Heart left ventricle (tissue), 16 donors: ENCODE results near the gene HNRNPDL. TPM values are rescaled to one million over a fixed set of nuclear protein-coding genes. Genes with fewer than 3 reads are reported as not detected.

Experiments used
- ATAC-seq, 4 donors: fragments of 200-7000 bp; cut with Tn5 transposase; one replicate each; pipeline ENCODE4 v1.9.1; 2020 to 2022; ENCODE audit warnings: moderate library complexity in 4 of 4, mild to moderate bottlenecking in 3 of 4, moderate number of reproducible peaks in 1 of 4
- DNase-seq, 5 donors: peaks; one replicate each; pipeline ENCODE4 v3.0.0-alpha.2; 2020
- H3K27ac ChIP-seq, 12 donors: fragments of 200-600 bp; sonication (generic) in 4 of 12; one replicate each; pipeline versions ENCODE4 v1.5.0 to v1.8.0; 2016 to 2022; ENCODE audit warnings: mild to moderate bottlenecking in 2 of 12
- H3K27me3 ChIP-seq, 9 donors: fragments of 200-600 bp; sonication (generic) in 2 of 9; one replicate each; pipeline versions ENCODE4 v1.5.1 to v1.8.0; 2016 to 2022; ENCODE audit warnings: mild to moderate bottlenecking in 3 of 9
- H3K36me3 ChIP-seq, 9 donors: fragments of 200-600 bp; sonication (generic) in 2 of 9; one replicate each; pipeline versions ENCODE4 v1.5.0 to v1.8.0; 2018 to 2022; ENCODE audit warnings: mild to moderate bottlenecking in 2 of 9
- H3K4me1 ChIP-seq, 12 donors: fragments of 200-600 bp; sonication (generic) in 4 of 12; one replicate each; pipeline versions ENCODE4 v1.5.0 to v1.8.0; 2016 to 2022; ENCODE audit warnings: mild to moderate bottlenecking in 3 of 12
- H3K4me3 ChIP-seq, 12 donors: fragments of 200-600 bp; sonication (generic) in 4 of 12; one replicate each; pipeline versions ENCODE4 v1.5.0 to v1.8.0; 2017 to 2022; ENCODE audit warnings: mild to moderate bottlenecking in 9 of 12, moderate library complexity in 4 of 12
- H3K9me3 ChIP-seq, 12 donors: fragments of 200-600 bp; sonication (generic) in 4 of 12; one replicate each; pipeline versions ENCODE4 v1.5.0 to v1.8.0; 2016 to 2022; ENCODE audit warnings: mild to moderate bottlenecking in 1 of 12
- POLR2A ChIP-seq, 2 donors: fragments of 450-650 bp; IDR thresholded peaks; one replicate each; pipeline ENCODE4 v1.6.1; 2017; ENCODE audit warnings: antibody characterized with exemption in 2 of 2, mild to moderate bottlenecking in 2 of 2, moderate library complexity in 2 of 2
- WGBS, 4 donors: extraction: QIAGEN DNeasy Blood & Tissue Kit in 2 of 4; methylation state at CpG; one replicate each; pipeline versions ENCODE4 v1.1.5 to v1.1.7; 2013 to 2018; 5-methylcytosine and 5-hydroxymethylcytosine counted together
- intact Hi-C, 10 donors: fragments of 100-400 bp; cut with DNase I; formaldehyde crosslinking; loops; one replicate each; pipeline versions ENCODE4 v1.11.1 to v1.14.2; 2022
- polyA plus RNA-seq, 2 donors: library from polyadenylated mRNA; stranded (reverse); fragments of 200-250 nt; gene quantifications; one replicate each; pipeline ENCODE4 v1.2.3, GENCODE V29; 2013
- total RNA-seq, 9 donors: library from RNA; depleted of rRNA in 2 of 9; stranded (reverse); fragments of >200 nt in 2 of 9; fragmentation: NEBNext Ultra II Directional in 3 of 9; extraction: Animal tissue kit (Norgen Biotek cat#: 25700) in 3 of 9; gene quantifications; one replicate each; pipeline versions ENCODE4 v1.1.0 to v1.2.4, GENCODE V29; 2016 to 2023
- TF ChIP-seq, protein P1 (sequence below), 12 donors: fragments of 200-600 bp; sonication (generic) in 4 of 12; IDR thresholded peaks; one replicate each; pipeline versions ENCODE4 v1.5.0 to v1.8.0; 2018 to 2022; ENCODE audit warnings: antibody characterized with exemption in 12 of 12, mild to moderate bottlenecking in 5 of 12
- donor health status: ischemic (EF 13 %, LVEDD 7.1; RV severe dilation, severe dysfunction).
- donor health status: healthy with polysubstance abuse.
- donor health status: DM: no; HTN: yes; CAD: no.
- donor health status: DM: no; HTN: no; CAD: no.
- donor health status: ischemic (EF 25% LVEDD 6.9; RV normal size, moderate dysfunction).
- donor health status: ischemic (EF 25% LVEDD 5.7; RV mildly dilated, moderate dysfunction).
- donor health status: healthy.
- donor health status: DM: yes; HTN: yes; CAD: no.
- donor health status: ischemic (EF 35%, LVEDD 5.7; RV mildly dilated, moderate dysfunction).
- donor health status: nonischemic (EF 11% LVEDD 7.7; RV severe dilation, severe dysfunction).
- donor health status: DM: yes; HTN: yes; CAD: no.
- donor health status: PGD.
- donor health status: ischemic (EF 29% LVEDD 5.4; RV normal size, mild dysfunction).
- donor health status: nonischemic (EF 23%, LVEDD 6.1; RV moderate dilation, normal function).

HNRNPDL gene
- total and polyA plus RNA-seq, 11 donors: 90.8 to 236 (median 142) TPM

GRCh38 chr4:82457266-82457665 is 27.0 kb upstream of the HNRNPDL start:
- peaks cover 0 to 91% (median 83%) of the 10 kb centered on the region in 9 donors for H3K36me3 ChIP-seq
- H3K9me3 ChIP-seq: no peaks in the 10 kb centered on the region
- no peak overlapping the region for H3K27ac ChIP-seq
- H3K27me3 ChIP-seq: no peaks in the 10 kb centered on the region
- DNase-seq (no peak), ATAC-seq (no peak)
- intact Hi-C loops: no loop called here
- H3K4me1 ChIP-seq: no peaks in the 10 kb centered on the region
- 85 to 89% (median 85%) methylated on average over 7 of the region's 7 CpGs for WGBS, 4 donors
- no peak overlapping the region for H3K4me3 ChIP-seq
- TF ChIP-seq, protein P1, sequence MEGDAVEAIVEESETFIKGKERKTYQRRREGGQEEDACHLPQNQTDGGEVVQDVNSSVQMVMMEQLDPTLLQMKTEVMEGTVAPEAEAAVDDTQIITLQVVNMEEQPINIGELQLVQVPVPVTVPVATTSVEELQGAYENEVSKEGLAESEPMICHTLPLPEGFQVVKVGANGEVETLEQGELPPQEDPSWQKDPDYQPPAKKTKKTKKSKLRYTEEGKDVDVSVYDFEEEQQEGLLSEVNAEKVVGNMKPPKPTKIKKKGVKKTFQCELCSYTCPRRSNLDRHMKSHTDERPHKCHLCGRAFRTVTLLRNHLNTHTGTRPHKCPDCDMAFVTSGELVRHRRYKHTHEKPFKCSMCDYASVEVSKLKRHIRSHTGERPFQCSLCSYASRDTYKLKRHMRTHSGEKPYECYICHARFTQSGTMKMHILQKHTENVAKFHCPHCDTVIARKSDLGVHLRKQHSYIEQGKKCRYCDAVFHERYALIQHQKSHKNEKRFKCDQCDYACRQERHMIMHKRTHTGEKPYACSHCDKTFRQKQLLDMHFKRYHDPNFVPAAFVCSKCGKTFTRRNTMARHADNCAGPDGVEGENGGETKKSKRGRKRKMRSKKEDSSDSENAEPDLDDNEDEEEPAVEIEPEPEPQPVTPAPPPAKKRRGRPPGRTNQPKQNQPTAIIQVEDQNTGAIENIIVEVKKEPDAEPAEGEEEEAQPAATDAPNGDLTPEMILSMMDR (IDR thresholded peaks at IDR 0.05): no peak
- TF ChIP-seq POLR2A (IDR thresholded peaks at IDR 0.05): no peak

DNA sequence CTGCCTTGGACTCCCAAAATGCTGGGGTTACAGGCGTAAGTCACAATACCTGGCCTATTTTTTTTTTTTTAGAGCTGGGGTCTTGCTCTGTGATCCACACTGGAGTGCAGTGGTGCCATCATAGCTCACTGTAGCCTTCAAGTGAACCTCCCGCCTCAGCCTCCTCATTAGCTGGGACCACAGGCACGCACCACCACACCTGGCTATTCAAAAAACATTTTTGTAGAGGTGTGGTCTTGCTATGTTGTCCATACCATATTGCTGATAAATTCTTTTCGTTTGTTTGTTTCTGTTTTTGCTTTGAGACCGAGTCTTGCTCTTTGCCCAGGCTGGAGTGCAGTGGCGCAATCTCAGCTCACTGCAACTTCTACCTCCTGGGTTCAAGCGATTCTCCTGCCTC is 21.8 kb upstream of the HNRNPDL start:
- Histone ChIP-seq H3K4me1 (no peaks in the 10 kb centered on the region), H3K27ac (no peak overlapping the region), H3K4me3 (no peak overlapping the region), H3K27me3 (no peaks in the 10 kb centered on the region), H3K36me3 (peaks cover 0 to 90% (median 81%) of the 10 kb centered on the region in 9 donors), H3K9me3 (no peaks in the 10 kb centered on the region)
- 94 to 98% (median 97%) methylated on average over 7 of the region's 7 CpGs for WGBS, 4 donors
- ATAC-seq: no peak
- intact Hi-C loops: no loop called here
- no peak for TF ChIP-seq POLR2A (IDR thresholded peaks at IDR 0.05)
- TF ChIP-seq, protein P1 (IDR thresholded peaks at IDR 0.05): no peak
- no peak for DNase-seq

- H3K4me3 ChIP-seq: no peak overlapping the region
- no peaks in the 10 kb centered on the region for H3K9me3 ChIP-seq
- 81 to 89% (median 87%) methylated on average over 13 of the region's 13 CpGs for WGBS, 4 donors
- no peaks in the 10 kb centered on the region for H3K27me3 ChIP-seq
- H3K27ac ChIP-seq: no peak overlapping the region
- peaks cover 0 to 81% (median 72%) of the 10 kb centered on the region in 9 donors for H3K36me3 ChIP-seq
- DNase-seq: no peak
- no peak for ATAC-seq
- intact Hi-C loops: no loop called here
- TF ChIP-seq POLR2A (IDR thresholded peaks at IDR 0.05): no peak
- TF ChIP-seq, protein P1 (IDR thresholded peaks at IDR 0.05): no peak
- H3K4me1 ChIP-seq: no peaks in the 10 kb centered on the region
These were observed 20.9 kb upstream of the HNRNPDL start for GRCh38 chr4:82450966-82451755.

DNA sequence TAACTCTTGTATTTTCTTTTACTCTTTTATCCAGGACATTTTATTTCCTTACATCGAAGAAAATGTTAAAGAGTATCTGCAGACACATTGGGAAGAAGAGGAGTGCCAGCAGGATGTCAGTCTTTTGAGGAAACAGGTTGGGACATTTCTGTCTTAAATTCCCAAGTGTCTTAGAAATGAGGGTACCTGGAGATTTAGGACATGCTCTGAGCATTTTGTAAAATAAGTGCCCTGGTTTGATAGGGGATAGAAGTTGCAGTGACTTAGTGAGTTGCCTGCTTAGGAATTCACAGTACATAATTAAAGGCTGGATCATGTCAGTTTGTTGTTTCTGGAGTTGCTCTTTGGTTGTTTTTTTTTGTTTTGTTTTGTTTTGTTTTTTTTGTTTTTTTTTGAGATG is 17.6 kb upstream of the HNRNPDL start:
- H3K9me3 ChIP-seq: no peaks in the 10 kb centered on the region
- intact Hi-C loops: loop anchor here in 1 of 10 donors (5.0 kb wide), 1 partner anchor 429 kb away; no protein-coding TSS in a partner anchor
- H3K27ac ChIP-seq: no peak overlapping the region
- H3K4me1 ChIP-seq: no peaks in the 10 kb centered on the region
- TF ChIP-seq, protein P1 (IDR thresholded peaks at IDR 0.05): no peak
- TF ChIP-seq POLR2A (IDR thresholded peaks at IDR 0.05): no peak
- WGBS, 4 donors: 89 to 100% (median 98%) methylated on average over 1 of the region's 1 CpG
- no peaks in the 10 kb centered on the region for H3K27me3 ChIP-seq
- ATAC-seq (no peak), DNase-seq (no peak)
- H3K4me3 ChIP-seq: no peak overlapping the region
- H3K36me3 ChIP-seq: peaks cover 0 to 56% (median 46%) of the 10 kb centered on the region in 9 donors
